Stomach (tissue), 9 donors: ENCODE data around the gene PSMD9. TPM values are rescaled to one million over a fixed set of nuclear protein-coding genes. Genes with fewer than 3 reads are reported as not detected.
"Not testable (repeated sequence)": the region's sequence is repeated elsewhere in the genome, so short reads cannot be mapped to it uniquely, and the experiment has no call there.

Experiments used
- DNase-seq, 2 donors: peaks; one replicate each; pipeline versions ENCODE4 v3.0.0 to v3.0.0-alpha.2; 2013 to 2019
- H3K27ac ChIP-seq, 5 donors: fragments of 200-600 bp in 4 of 5; sonication (generic) in 4 of 5; one replicate each; pipeline ENCODE4 v1.5.1; 2013 to 2019; ENCODE audit warnings: mild to moderate bottlenecking in 1 of 5, moderate library complexity in 1 of 5
- H3K27me3 ChIP-seq, 3 donors: fragments of 200-600 bp; sonication (generic); one replicate each; pipeline ENCODE4 v1.5.1; 2017 to 2019; ENCODE audit warnings: mixed run types in 1 of 3
- H3K36me3 ChIP-seq, 4 donors: fragments of 200-600 bp; sonication (generic); 1 replicate in 3 of 4; 2 replicates in 1 of 4; pipeline ENCODE4 v1.5.1; 2016 to 2019
- H3K4me1 ChIP-seq, 4 donors: fragments of 200-600 bp; sonication (generic); one replicate each; pipeline ENCODE4 v1.5.1; 2016 to 2019
- H3K4me3 ChIP-seq, 4 donors: fragments of 200-600 bp; sonication (generic) in 3 of 4; one replicate each; pipeline ENCODE4 v1.5.1; 2016 to 2019; ENCODE audit warnings: mild to moderate bottlenecking in 1 of 4
- H3K9me3 ChIP-seq, 4 donors: fragments of 200-600 bp; sonication (generic); one replicate each; pipeline ENCODE4 v1.5.1; 2016 to 2019
- CTCF ChIP-seq, 7 experiments: fragments of 450-650 bp in 4 of 7; fragments of 200-600 bp in 3 of 7; sonication (generic) in 3 of 7; IDR thresholded peaks; one replicate each; pipeline ENCODE4 v1.5.1; 2016 to 2019; ENCODE audit warnings: antibody characterized with exemption in 7 of 7, control low read depth in 2 of 7, mild to moderate bottlenecking in 1 of 7
- EP300 ChIP-seq: sonication (generic); formaldehyde crosslinking; IDR thresholded peaks from one replicate; pipeline ENCODE4 v1.6.1; 2017; ENCODE audit warnings: antibody characterized with exemption
- POLR2A ChIP-seq, 4 donors: fragments of 450-650 bp; IDR thresholded peaks; one replicate each; pipeline ENCODE4 v1.6.1; 2016; ENCODE audit warnings: antibody characterized with exemption in 4 of 4, control low read depth in 2 of 4, mild to moderate bottlenecking in 1 of 4, moderate library complexity in 1 of 4
- POLR2AphosphoS5 ChIP-seq, 3 donors: sonication (generic); formaldehyde crosslinking; IDR thresholded peaks; one replicate each; pipeline ENCODE4 v1.6.1; 2016; ENCODE audit warnings: antibody characterized with exemption in 3 of 3
- WGBS, 5 donors: extraction: QIAGEN DNeasy Blood & Tissue Kit in 3 of 5; methylation state at CpG; one replicate each; pipeline versions ENCODE4 v1.1.5 to v1.1.7; 2013 to 2018; 5-methylcytosine and 5-hydroxymethylcytosine counted together
- intact Hi-C: fragments of 100-400 bp; cut with DNase I; formaldehyde crosslinking; loops from one replicate; pipeline ENCODE4 v1.15.1; 2023; ENCODE audit warnings: low total_unique reads
- polyA plus RNA-seq, 3 donors: library from polyadenylated mRNA; stranded (reverse); fragments of 200-250 nt; gene quantifications; one replicate each; pipeline ENCODE4 v1.2.3, GENCODE V29; 2013
- total RNA-seq, 5 donors: library from RNA; depleted of rRNA; stranded (reverse); fragments of >200 nt; gene quantifications; one replicate each; pipeline versions ENCODE4 v1.1.0 to v1.2.3, GENCODE V29; 2014 to 2016
- donor health status: healthy with polysubstance abuse.
- donor health status: Bipolar disorder and iron deficiency.
- donor health status: healthy.

PSMD9 gene
- total and polyA plus RNA-seq, 8 donors = 2.9 to 97.3 (median 30.6) TPM

GRCh38 chr12:121849665-121850064 lies 38.9 kb upstream of the PSMD9 start:
- no peak for TF ChIP-seq EP300
- TF ChIP-seq POLR2A (IDR thresholded peaks at IDR 0.05) = no peak
- TF ChIP-seq CTCF (IDR thresholded peaks at IDR 0.05) = no peak
- TF ChIP-seq POLR2AphosphoS5 (IDR thresholded peaks at IDR 0.05) = no peak
- no peak for DNase-seq
- WGBS, 5 donors = 76 to 83% (median 82%) methylated on average over 12 to 13 of the region's 13 CpGs
- Histone ChIP-seq H3K4me3 (no peak overlapping the region), H3K4me1 (no peaks in the 10 kb centered on the region), H3K9me3 (no peaks in the 10 kb centered on the region), H3K36me3 (no peaks in the 10 kb centered on the region), H3K27me3 (no peaks in the 10 kb centered on the region), H3K27ac (no peak overlapping the region)
- intact Hi-C loops = no loop called here

GRCh38 chr12:121852392-121852791 lies 36.2 kb upstream of the PSMD9 start:
- H3K27ac ChIP-seq, intact Hi-C loops, H3K27me3 ChIP-seq, H3K4me1 ChIP-seq, H3K9me3 ChIP-seq, H3K4me3 ChIP-seq, DNase-seq, H3K36me3 ChIP-seq: not testable (repeated sequence)
- WGBS, 5 donors = 57 to 84% (median 63%) methylated on average over 3 of the region's 3 CpGs

GRCh38 chr12:121857322-121858246 lies 31.0 kb upstream of the PSMD9 start:
- Histone ChIP-seq H3K4me1 (peaks cover 17 to 47% (median 28%) of the 10 kb centered on the region in 4 donors), H3K9me3 (no peaks in the 10 kb centered on the region), H3K36me3 (no peaks in the 10 kb centered on the region), H3K27me3 (no peaks in the 10 kb centered on the region), H3K27ac (peak overlapping the region in 4 of 5 donors; percentile 77 to 91 (median 85)), H3K4me3 (no peak overlapping the region)
- no peak for DNase-seq
- 77 to 92% (median 84%) methylated on average over 10 to 11 of the region's 11 CpGs for WGBS, 5 donors
- no peak for TF ChIP-seq POLR2AphosphoS5 (IDR thresholded peaks at IDR 0.05)
- intact Hi-C loops = no loop called here

- no peaks in the 10 kb centered on the region for H3K27me3 ChIP-seq
- peaks cover 17 to 47% (median 28%) of the 10 kb centered on the region in 4 donors for H3K4me1 ChIP-seq
- peak overlapping the region in 4 of 5 donors; percentile 77 to 91 (median 85) for H3K27ac ChIP-seq
- DNase-seq = no peak
- no peak overlapping the region for H3K4me3 ChIP-seq
- H3K36me3 ChIP-seq = no peaks in the 10 kb centered on the region
- intact Hi-C loops = no loop called here
- TF ChIP-seq CTCF (IDR thresholded peaks at IDR 0.05) (no peak), POLR2AphosphoS5 (IDR thresholded peaks at IDR 0.05) (no peak), POLR2A (IDR thresholded peaks at IDR 0.05) (no peak), EP300 (no peak)
- H3K9me3 ChIP-seq = no peaks in the 10 kb centered on the region
- 88 to 98% (median 91%) methylated on average over 9 to 10 of the region's 10 CpGs for WGBS, 5 donors
Observed at GRCh38 chr12:121858318-121858661, 30.3 kb upstream of the PSMD9 start.

GRCh38 chr12:121858662-121859572 lies 29.7 kb upstream of the PSMD9 start, which contains the start of gene HPD:
Gene HPD, minus strand, starts transcription at chr12:121858859. Its CDS starts 36 bp downstream, at chr12:121858823.
- intact Hi-C loops = no loop called here
- peaks cover 17 to 47% (median 28%) of the 10 kb centered on the region in 4 donors for H3K4me1 ChIP-seq
- H3K27ac ChIP-seq = peak within 1 kb of the TSS; percentile 49 to 91 (median 84)
- H3K9me3 ChIP-seq = no peaks in the 10 kb centered on the region
- TF ChIP-seq POLR2AphosphoS5 (IDR thresholded peaks at IDR 0.05) (peak in 1 of 3 donors; percentile 78), POLR2A (IDR thresholded peaks at IDR 0.05) (no peak)
- 63 to 71% (median 64%) methylated on average over 16 of the region's 16 CpGs for WGBS, 5 donors
- H3K36me3 ChIP-seq = no peaks in the 10 kb centered on the region
- H3K27me3 ChIP-seq = no peaks in the 10 kb centered on the region
- H3K4me3 ChIP-seq = no peak within 1 kb of the TSS
- peak in 1 of 2 donors; percentile 70 for DNase-seq
